HepG2 (cell line): ENCODE measurements around the gene SLC25A33. TPM values are rescaled to one million over a fixed set of nuclear protein-coding genes. Genes with fewer than 3 reads are reported as not detected.
A peak's percentile ranks its signal among the peaks of the same experiment; 100 is the strongest.

Experiments used
- AFF4 ChIP-seq: sonication (generic); formaldehyde crosslinking; IDR thresholded peaks from 2 replicates; pipeline ENCODE4 v1.4.0; 2020; ENCODE audit warnings: missing genetic modification reagents
- ARID3A ChIP-seq: IDR thresholded peaks from 2 replicates; pipeline ENCODE4 v1.6.1; 2012; ENCODE audit warnings: low read depth, low read length, improper control_type of control experiment
- ESRRA ChIP-seq: sonication (generic); formaldehyde crosslinking; IDR thresholded peaks from 2 replicates; pipeline ENCODE4 v1.5.1; 2020; ENCODE audit warnings: mild to moderate bottlenecking, low read depth, missing genetic modification reagents
- GABPA ChIP-seq, 2 experiments: IDR thresholded peaks; 2 replicates each; pipeline ENCODE4 v1.6.1; 2011 to 2016; ENCODE audit warnings: low read depth in 2 of 2, low read length in 1 of 2, missing biosample characterization in 1 of 2, missing genetic modification characterization in 1 of 2
- HNRNPLL ChIP-seq: fragments of 200-400 bp; formaldehyde crosslinking; IDR thresholded peaks from 2 replicates; pipeline ENCODE4 v1.6.1; 2017; ENCODE audit warnings: mild to moderate bottlenecking, low read depth, low read length; ENCODE audit not compliant: poor library complexity, severe bottlenecking
- IRF1 ChIP-seq: sonication (generic); formaldehyde crosslinking; IDR thresholded peaks from 2 replicates; pipeline ENCODE4 v1.4.0; 2020; ENCODE audit warnings: low read depth, mild to moderate bottlenecking, missing genetic modification reagents
- POLR2A ChIP-seq, 2 experiments: IDR thresholded peaks; 2 replicates each; pipeline ENCODE4 v1.6.1; 2011; ENCODE audit warnings: low read depth in 2 of 2, low read length in 2 of 2, mild to moderate bottlenecking in 1 of 2, moderate library complexity in 1 of 2; ENCODE audit not compliant: insufficient read depth in 1 of 2
- TEAD3 ChIP-seq: optimal IDR thresholded peaks from 2 replicates; pipeline ENCODE3; 2016; ENCODE audit warnings: borderline replicate concordance
- TRIM22 ChIP-seq: fragments of 450-650 bp; IDR thresholded peaks from 2 replicates; pipeline ENCODE4 v1.6.1; 2017
- ZNF318 ChIP-seq: sonication (generic); formaldehyde crosslinking; IDR thresholded peaks from 2 replicates; pipeline ENCODE4 v1.4.0; 2020; ENCODE audit warnings: mild to moderate bottlenecking, missing genetic modification reagents
- ZSCAN25 ChIP-seq: sonication (generic); formaldehyde crosslinking; IDR thresholded peaks from 2 replicates; pipeline ENCODE4 v1.8.0; 2022; ENCODE audit warnings: mild to moderate bottlenecking, missing genetic modification reagents
- polyA plus RNA-seq, 8 experiments: library from polyadenylated mRNA; depleted of rRNA in 3 of 8; stranded (reverse) in 7 of 8; unstranded in 1 of 8; fragments of >200 nt; fragmentation: Illumina TruSeq in 4 of 8; extraction: Trizol in 4 of 8; gene quantifications; 2 replicates each; pipeline versions ENCODE4 v1.2.1 to v1.2.3, GENCODE V29; 2011 to 2016; ENCODE audit warnings: low read depth in 4 of 8, missing spikeins in 1 of 8, mixed read lengths in 1 of 8; ENCODE audit not compliant: insufficient read depth in 1 of 8
- total RNA-seq, 5 experiments: library from RNA; depleted of rRNA; stranded (reverse); fragments of >200 nt; fragmentation: Illumina TruSeq; extraction: Trizol; gene quantifications; 2 replicates each; pipeline ENCODE4 v1.2.3, GENCODE V29; 2016; ENCODE audit warnings: low read depth in 1 of 5

Gene SLC25A33
- total and polyA plus RNA-seq, 2 of the 13 experiments (the other 11 are each of a cell fraction or from before 2014, with no cell fraction given): 15.4 to 50.3 TPM

- TF ChIP-seq IRF1 (CRISPR knock-in tag) (no peak), ESRRA (CRISPR knock-in tag) (peak; percentile 25; the same call in 1 of the 2 replicates), GABPA (IDR thresholded peaks at IDR 0.05; ENCODE audit: low read depth, low read length) (peak; percentile 34), GABPA (CRISPR knock-in tag; IDR thresholded peaks at IDR 0.05; ENCODE audit: low read depth) (no peak), ZSCAN25 (CRISPR knock-in tag) (no peak), ARID3A (no peak), TRIM22 (no peak), AFF4 (CRISPR knock-in tag) (no peak), TEAD3 (CRISPR knock-in tag) (peak; percentile 31), POLR2A (IDR thresholded peaks at IDR 0.05; ENCODE audit: insufficient read depth in 1 of 2, low read depth in 2 of 2, low read length in 2 of 2) (peak; percentile 23 to 64; a peak in 2 of 4 replicates), HNRNPLL (no peak), ZNF318 (CRISPR knock-in tag) (no peak)
Measured at GRCh38 chr1:9588551-9589143, 49.4 kb downstream of the SLC25A33 start, which contains the start of gene TMEM201 (continued).
